ENCODE results near the gene PTPN6. TPM values are rescaled to one million over a fixed set of nuclear protein-coding genes. Genes with fewer than 3 reads are reported as not detected.

The PTPN6 gene
- total and polyA plus RNA-seq, 10 of the 15 experiments (the other 5 are each of a cell fraction or from before 2014, with no cell fraction given), result 229 to 457 (median 370) TPM

DNA sequence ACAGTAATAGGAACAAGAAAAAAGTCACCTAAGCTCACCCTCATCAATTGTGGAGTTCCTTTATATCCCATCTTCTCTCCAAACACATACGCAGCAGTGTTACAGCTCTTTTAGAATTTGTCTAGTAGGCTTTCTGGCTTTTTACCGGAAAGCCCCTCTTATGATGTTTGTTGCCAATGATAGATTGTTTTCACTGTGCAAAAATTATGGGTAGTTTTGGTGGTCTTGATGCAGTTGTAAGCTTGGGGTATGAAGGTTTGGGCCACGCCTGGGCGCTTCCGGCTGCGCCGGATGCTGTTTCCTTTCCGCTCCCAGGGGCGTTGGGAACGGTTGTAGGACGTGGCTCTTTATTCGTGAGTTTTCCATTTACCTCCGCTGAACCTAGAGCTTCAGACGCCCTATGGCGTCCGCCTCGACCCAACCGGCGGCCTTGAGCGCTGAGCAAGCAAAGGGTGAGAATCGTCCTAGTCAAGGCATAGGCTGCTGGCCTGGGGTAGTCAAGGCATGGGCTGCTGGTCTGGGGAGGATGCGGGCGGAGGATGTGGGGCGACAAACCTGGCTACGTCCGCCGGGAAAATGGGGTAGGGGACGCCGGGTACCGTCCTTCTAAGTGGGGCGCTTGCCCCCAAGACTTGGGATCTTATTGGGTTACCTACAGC, 7.3 kb upstream of the PTPN6 start, which contains the start of the genes C12orf57 and RNU7-1 (continued):
- peak; percentile 97 for TF ChIP-seq BMI1 (IDR thresholded peaks at IDR 0.05; ENCODE audit: borderline replicate concordance)

DNA sequence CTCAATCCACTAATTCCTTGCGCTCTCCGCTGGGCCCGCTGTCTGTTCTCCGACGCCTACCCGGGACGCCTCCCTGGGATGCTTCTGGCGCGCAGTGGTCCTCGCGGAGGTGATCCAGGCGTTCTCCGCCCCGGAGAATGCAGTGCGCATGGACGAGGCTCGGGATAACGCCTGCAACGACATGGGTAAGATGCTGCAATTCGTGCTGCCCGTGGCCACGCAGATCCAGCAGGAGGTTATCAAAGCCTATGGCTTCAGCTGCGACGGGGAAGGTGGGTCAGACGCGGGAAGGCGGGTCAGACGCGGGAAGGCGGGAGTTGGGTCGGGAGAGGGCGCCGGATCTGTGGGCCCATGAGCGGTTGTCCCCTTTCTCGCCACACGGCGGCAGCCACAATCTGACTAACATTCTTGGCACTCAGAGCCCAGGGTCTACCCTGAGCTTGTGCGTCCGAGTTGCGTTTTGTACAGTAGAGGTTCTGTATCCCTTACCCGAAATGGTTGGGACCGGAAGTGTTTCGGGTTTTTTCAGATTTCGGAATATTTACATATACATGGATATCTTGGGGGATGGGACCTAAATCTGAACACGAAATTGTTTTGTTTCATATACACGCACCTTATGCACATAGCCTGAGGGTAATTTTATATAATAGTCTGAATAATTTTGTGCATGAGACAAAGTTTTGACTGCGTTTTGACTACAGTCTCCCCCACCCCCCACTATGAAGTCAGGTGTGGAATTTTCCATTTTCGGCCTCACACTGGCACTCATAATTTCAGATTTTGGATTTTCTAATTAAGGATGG, 6.6 kb upstream of the PTPN6 start:
- H3K4me3 ChIP-seq, result peak overlapping the region; percentile 78
- DNase-seq (ENCODE audit: low read depth, low spot score) (peak; percentile 85), ATAC-seq (peak; percentile 69), FAIRE-seq (peak; percentile 35)
- in situ Hi-C loops (cut with MboI), result no loop called here
- H3K9me3 ChIP-seq (replicated peaks; ENCODE audit: control insufficient read depth, insufficient read depth, low read length), result no peaks in the 10 kb centered on the region
- peak overlapping the region; percentile 32; the same call in 1 of the 2 replicates for H2AFZ ChIP-seq (ENCODE audit: control insufficient read depth, low read depth, low read length)
- no peaks in the 10 kb centered on the region for H3K27me3 ChIP-seq (replicated peaks in 1 of 2; ENCODE audit: control insufficient read depth in 2 of 2, insufficient read depth in 2 of 2, low read length in 1 of 2)
- no peaks in the 10 kb centered on the region for H4K20me1 ChIP-seq (ENCODE audit: control insufficient read depth, insufficient read depth)
- SMC1A ChIA-PET (ENCODE audit: uncharacterized antibody, unreplicated experiment), result interaction anchor here (0.8 to 11.6 kb wide), 20 partner anchors 8 to 167 kb away, joined by 3 to 395 read pairs (median 5); partner anchors contain the start of genes C1RL, ENO2, LPCAT3 and SPSB2
- no TSS peak for BruUV-seq (replicated peaks)
- peaks cover 31% of the 10 kb centered on the region for H3K79me2 ChIP-seq (ENCODE audit: control insufficient read depth, insufficient read depth, low read length)
- POLR2A ChIA-PET, result interaction anchor here (0.6 to 17.8 kb wide), 18 partner anchors 8 to 192 kb away, joined by 3 to 524 read pairs (median 4); partner anchors contain the start of genes C1RL, CDCA3, LPCAT3 and LRRC23
- H3K27ac ChIP-seq (ENCODE audit: control insufficient read depth, insufficient read depth), result peak overlapping the region; percentile 91
- H3K9ac ChIP-seq (ENCODE audit: control insufficient read depth, insufficient read depth, low read length), result peak overlapping the region; percentile 90
- CTCF ChIA-PET, result interaction anchor here (0.9 to 11.6 kb wide), 23 partner anchors 8 to 200 kb away, joined by 3 to 645 read pairs (median 5); partner anchors contain the start of genes C1R, C1RL and LPCAT3
- H3K4me1 ChIP-seq (ENCODE audit: control insufficient read depth, insufficient read depth, low read length), result peaks cover 36% of the 10 kb centered on the region
- under 1% methylated on average over 46 of the region's 48 CpGs for WGBS (ENCODE audit: insufficient coverage, insufficient replicate concordance, low lambda C conversion rate, missing lambda C conversion rate)
- intact Hi-C loops (cut with micrococcal nuclease; ENCODE audit: unreplicated experiment), result loop anchor here (1.0 to 2.0 kb wide), 6 partner anchors 16 to 164 kb away; partner anchors contain the start of genes C1R, C1RL, EMG1 and LPCAT3
- H3K4me2 ChIP-seq (ENCODE audit: control insufficient read depth, insufficient read depth), result peak overlapping the region; percentile 70
- peaks cover 2 to 8% of the 10 kb centered on the region in 2 experiments; a peak in 2 of 4 replicates for H3K36me3 ChIP-seq (ENCODE audit: control insufficient read depth in 2 of 2, insufficient read depth in 2 of 2, low read length in 1 of 2)
- RAD21 ChIA-PET (ENCODE audit: unreplicated experiment), result interaction anchor here (0.6 to 7.0 kb wide), 19 partner anchors 8 to 177 kb away, joined by 3 to 426 read pairs (median 8); partner anchors contain the start of genes ATN1, C1RL, CDCA3 and LPCAT3
- 0 out of 2 replicates have a peak, but pooled peaks have one; percentile 71 for TF ChIP-seq TBL1XR1 (IDR thresholded peaks at IDR 0.05; ENCODE audit: low read depth, low read length)
- 0 out of 2 replicates have a peak, but pooled peaks have one; percentile 53 for TF ChIP-seq YY1 (IDR thresholded peaks at IDR 0.05; ENCODE audit: low read depth, low read length)
- peak; percentile 3; the same call in 1 of the 3 replicates for TF ChIP-seq POU2F2 (IDR thresholded peaks at IDR 0.05; ENCODE audit: borderline replicate concordance, low read depth, low read length)
- no peak for TF ChIP-seq SREBF2 (IDR thresholded peaks at IDR 0.05; ENCODE audit: low read length)
- peak; percentile 41; the same call in 1 of the 2 replicates for TF ChIP-seq IRF4 (IDR thresholded peaks at IDR 0.05; ENCODE audit: low read depth, low read length)
- TF ChIP-seq BHLHE40 (IDR thresholded peaks at IDR 0.05; ENCODE audit: borderline replicate concordance in 1 of 2, low read depth in 2 of 2, low read length in 1 of 2), result peak in 1 of 2 experiments; percentile 60; a peak in 1 of 4 replicates
- no peak for TF ChIP-seq SIX5 (IDR thresholded peaks at IDR 0.05; ENCODE audit: low read depth, low read length, severe bottlenecking)
- peak; percentile 10; the same call in 1 of the 2 replicates for TF ChIP-seq TCF3 (IDR thresholded peaks at IDR 0.05; ENCODE audit: borderline replicate concordance, insufficient read depth, low read depth, low read length)
- no peak for TF ChIP-seq NRF1 (conservative IDR thresholded peaks at IDR 0.05; ENCODE audit: low read depth, low read length)
- TF ChIP-seq ZZZ3 (IDR thresholded peaks at IDR 0.05; ENCODE audit: control insufficient read depth, insufficient read length, low read depth), result no peak
- TF ChIP-seq, protein P1, sequence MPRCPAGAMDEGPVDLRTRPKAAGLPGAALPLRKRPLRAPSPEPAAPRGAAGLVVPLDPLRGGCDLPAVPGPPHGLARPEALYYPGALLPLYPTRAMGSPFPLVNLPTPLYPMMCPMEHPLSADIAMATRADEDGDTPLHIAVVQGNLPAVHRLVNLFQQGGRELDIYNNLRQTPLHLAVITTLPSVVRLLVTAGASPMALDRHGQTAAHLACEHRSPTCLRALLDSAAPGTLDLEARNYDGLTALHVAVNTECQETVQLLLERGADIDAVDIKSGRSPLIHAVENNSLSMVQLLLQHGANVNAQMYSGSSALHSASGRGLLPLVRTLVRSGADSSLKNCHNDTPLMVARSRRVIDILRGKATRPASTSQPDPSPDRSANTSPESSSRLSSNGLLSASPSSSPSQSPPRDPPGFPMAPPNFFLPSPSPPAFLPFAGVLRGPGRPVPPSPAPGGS (IDR thresholded peaks at IDR 0.05; ENCODE audit: borderline replicate concordance, insufficient read depth, low read depth, low read length, poor library complexity, severe bottlenecking), result no peak
- TF ChIP-seq, protein P2, sequence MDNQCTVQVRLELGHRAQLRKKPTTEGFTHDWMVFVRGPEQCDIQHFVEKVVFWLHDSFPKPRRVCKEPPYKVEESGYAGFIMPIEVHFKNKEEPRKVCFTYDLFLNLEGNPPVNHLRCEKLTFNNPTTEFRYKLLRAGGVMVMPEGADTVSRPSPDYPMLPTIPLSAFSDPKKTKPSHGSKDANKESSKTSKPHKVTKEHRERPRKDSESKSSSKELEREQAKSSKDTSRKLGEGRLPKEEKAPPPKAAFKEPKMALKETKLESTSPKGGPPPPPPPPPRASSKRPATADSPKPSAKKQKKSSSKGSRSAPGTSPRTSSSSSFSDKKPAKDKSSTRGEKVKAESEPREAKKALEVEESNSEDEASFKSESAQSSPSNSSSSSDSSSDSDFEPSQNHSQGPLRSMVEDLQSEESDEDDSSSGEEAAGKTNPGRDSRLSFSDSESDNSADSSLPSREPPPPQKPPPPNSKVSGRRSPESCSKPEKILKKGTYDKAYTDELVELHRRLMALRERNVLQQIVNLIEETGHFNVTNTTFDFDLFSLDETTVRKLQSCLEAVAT (IDR thresholded peaks at IDR 0.05), result peak; percentile 54; the same call in 1 of the 2 replicates
- TF ChIP-seq, protein P3, sequence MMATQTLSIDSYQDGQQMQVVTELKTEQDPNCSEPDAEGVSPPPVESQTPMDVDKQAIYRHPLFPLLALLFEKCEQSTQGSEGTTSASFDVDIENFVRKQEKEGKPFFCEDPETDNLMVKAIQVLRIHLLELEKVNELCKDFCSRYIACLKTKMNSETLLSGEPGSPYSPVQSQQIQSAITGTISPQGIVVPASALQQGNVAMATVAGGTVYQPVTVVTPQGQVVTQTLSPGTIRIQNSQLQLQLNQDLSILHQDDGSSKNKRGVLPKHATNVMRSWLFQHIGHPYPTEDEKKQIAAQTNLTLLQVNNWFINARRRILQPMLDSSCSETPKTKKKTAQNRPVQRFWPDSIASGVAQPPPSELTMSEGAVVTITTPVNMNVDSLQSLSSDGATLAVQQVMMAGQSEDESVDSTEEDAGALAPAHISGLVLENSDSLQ (IDR thresholded peaks at IDR 0.05), result no peak

All from GM12878 (cell line).